NCI-H524 treated with DMSO at 0.1 percent for 48 hours (cell line): ENCODE measurements around the gene ARHGAP18.
"Not testable (repeated sequence)": the region's sequence is repeated elsewhere in the genome, so short reads cannot be mapped to it uniquely, and the experiment has no call there.

Experiments used
- DNase-seq: peaks from one replicate; lab custom pipeline; 2025; lab: John Stamatoyannopoulos, UW

The ARHGAP18 gene

GRCh38 chr6:129583866-129584265, 126.1 kb downstream of the ARHGAP18 start:
- no peak for DNase-seq

- peak; percentile 29 for DNase-seq
Measured at GRCh38 chr6:129578315-129578714, 131.7 kb downstream of the ARHGAP18 start.

GRCh38 chr6:129577691-129578090, 132.3 kb downstream of the ARHGAP18 start:
- DNase-seq, result no peak

- no peak for DNase-seq
Measured at GRCh38 chr6:129576456-129576855, 133.5 kb downstream of the ARHGAP18 start.

GRCh38 chr6:129575378-129576118, 134.4 kb downstream of the ARHGAP18 start:
- peak; percentile 12 for DNase-seq

- not testable (repeated sequence) for DNase-seq
Measured at GRCh38 chr6:129574605-129575004, 135.4 kb downstream of the ARHGAP18 start.

GRCh38 chr6:129570929-129571328, 139.0 kb downstream of the ARHGAP18 start:
- DNase-seq, result not testable (repeated sequence)

GRCh38 chr6:129568015-129568414, 142.0 kb downstream of the ARHGAP18 start:
- DNase-seq, result no peak

GRCh38 chr6:129567374-129567773, 142.6 kb downstream of the ARHGAP18 start:
- DNase-seq, result no peak

- no peak for DNase-seq
Measured at GRCh38 chr6:129565811-129566210, 144.2 kb downstream of the ARHGAP18 start.

GRCh38 chr6:129565366-129565765, 144.6 kb downstream of the ARHGAP18 start:
- DNase-seq, result no peak

GRCh38 chr6:129558248-129558647, 151.7 kb downstream of the ARHGAP18 start:
- no peak for DNase-seq

- no peak for DNase-seq
Measured at GRCh38 chr6:129555206-129555832, 154.7 kb downstream of the ARHGAP18 start.

GRCh38 chr6:129552413-129552812, 157.6 kb downstream of the ARHGAP18 start:
- DNase-seq, result no peak

- DNase-seq, result no peak
Measured at GRCh38 chr6:129551486-129551885, 158.5 kb downstream of the ARHGAP18 start.

- no peak for DNase-seq
Measured at GRCh38 chr6:129546702-129547101, 163.3 kb downstream of the ARHGAP18 start.

GRCh38 chr6:129544892-129545612, 164.9 kb downstream of the ARHGAP18 start:
- no peak for DNase-seq

- no peak for DNase-seq
Measured at GRCh38 chr6:129543981-129544380, 166.0 kb downstream of the ARHGAP18 start.

GRCh38 chr6:129542705-129543104, 167.3 kb downstream of the ARHGAP18 start:
- no peak for DNase-seq

- DNase-seq, result no peak
Measured at GRCh38 chr6:129539032-129539431, 170.9 kb downstream of the ARHGAP18 start.

GRCh38 chr6:129536271-129536670, 173.7 kb downstream of the ARHGAP18 start:
- DNase-seq, result peak; percentile 88

GRCh38 chr6:129534926-129535325, 175.1 kb downstream of the ARHGAP18 start:
- DNase-seq, result no peak
